ENCODE results near the gene MAB21L1. TPM values are rescaled to one million over a fixed set of nuclear protein-coding genes. Genes with fewer than 3 reads are reported as not detected.

Gene MAB21L1
- total and polyA plus RNA-seq, 11 donors, result 0.09 to 0.99 (median 0.25) TPM; not detected in 1

GRCh38 chr13:35478271-35479037 is 2.0 kb upstream of the MAB21L1 start:
- peaks cover 0 to 42% (median 0%) of the 10 kb centered on the region in 9 donors for H3K27me3 ChIP-seq
- DNase-seq, result peak in 1 of 5 donors; percentile 22
- no peaks in the 10 kb centered on the region for H3K36me3 ChIP-seq
- whole genome bisulfite sequencing, 4 donors, result 48 to 79% (median 72%) methylated on average over 51 of the region's 51 CpGs
- ATAC-seq, result peak in 1 of 4 donors; percentile 27
- TF ChIP-seq CTCF (IDR thresholded peaks at IDR 0.05) (no peak), POLR2A (IDR thresholded peaks at IDR 0.05) (no peak)
- H3K4me1 ChIP-seq, result peaks cover 0 to 17% (median 0%) of the 10 kb centered on the region in 12 donors
- intact Hi-C loops (cut with DNase I), result loop anchor here in 1 of 10 donors (10.0 kb wide), 1 partner anchor 306 kb away; no protein-coding TSS in a partner anchor
- peak overlapping the region in 1 of 12 donors; percentile 7 for H3K4me3 ChIP-seq
- H3K27ac ChIP-seq, result peak overlapping the region in 1 of 12 donors; percentile 28
- no peaks in the 10 kb centered on the region for H3K9me3 ChIP-seq

DNA sequence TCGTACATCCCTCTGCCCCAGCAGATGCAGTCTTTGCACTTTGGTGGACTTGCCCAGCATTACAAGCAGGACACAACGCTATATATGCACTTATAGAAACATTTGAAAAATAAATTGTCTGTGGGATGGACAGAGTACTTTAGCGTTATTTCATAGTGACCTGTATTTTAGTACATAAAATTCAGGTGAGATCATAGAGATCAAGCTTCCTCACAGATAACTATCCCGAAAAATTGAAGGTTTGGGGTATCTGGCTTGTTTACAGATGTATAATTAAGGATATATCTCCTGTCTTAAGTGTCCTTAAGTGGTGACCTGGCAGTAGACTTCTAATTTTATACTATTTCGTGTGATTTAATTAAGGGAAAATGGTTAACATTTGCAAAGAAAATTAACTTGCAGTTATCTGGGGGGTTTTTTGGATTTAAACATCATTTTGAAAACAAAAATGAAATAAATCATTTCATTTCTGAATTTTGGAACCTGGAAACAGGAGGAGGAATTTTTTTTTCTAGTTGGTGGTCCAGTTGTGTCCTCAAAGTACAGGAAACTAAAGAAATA is 977 bp upstream of the MAB21L1 start:
- intact Hi-C loops (cut with DNase I), result loop anchor here in 1 of 10 donors (10.0 kb wide), 1 partner anchor 307 kb away; no protein-coding TSS in a partner anchor
- ATAC-seq, result no peak
- peaks cover 0 to 44% (median 0%) of the 10 kb centered on the region in 9 donors for H3K27me3 ChIP-seq

DNA sequence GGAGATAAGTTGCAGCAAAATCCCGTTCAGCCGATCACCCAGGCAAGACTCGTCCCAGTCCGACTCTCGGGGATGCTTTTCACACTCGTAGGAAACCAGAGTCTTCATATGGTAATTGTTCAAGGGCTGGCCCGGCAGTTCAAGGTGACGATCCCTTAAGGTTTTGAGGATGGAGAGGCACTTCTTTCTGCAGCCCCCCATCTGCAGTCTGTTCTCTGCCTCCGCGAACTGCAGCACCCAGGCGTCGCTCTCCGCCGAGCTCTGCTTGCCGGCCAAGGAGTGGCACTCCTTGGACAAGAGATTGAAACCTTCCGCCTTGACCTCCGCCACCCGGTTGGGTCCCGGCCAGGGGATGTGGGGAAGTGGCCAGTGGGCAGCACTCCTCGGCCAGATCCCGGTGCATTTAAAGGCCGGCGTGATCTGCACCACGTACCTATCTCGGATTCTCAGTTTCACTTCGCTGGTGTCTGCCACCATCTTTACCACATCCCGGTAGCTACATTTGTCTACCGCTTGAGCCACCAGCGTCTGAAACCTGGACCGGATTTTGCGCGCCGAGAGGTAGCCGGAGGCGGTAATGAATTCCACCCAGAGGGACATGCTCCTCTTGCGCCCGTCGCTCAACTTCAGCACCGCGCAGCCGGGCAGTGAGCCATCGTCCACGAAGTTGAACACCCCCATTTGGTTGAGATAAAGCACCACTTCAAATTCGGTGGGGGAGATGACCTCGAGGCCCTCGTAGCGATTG is 1.1 kb downstream of the MAB21L1 start:
- WGBS, 4 donors, result 17 to 31% (median 24%) methylated on average over 45 to 47 of the region's 47 CpGs
- H3K36me3 ChIP-seq, result no peaks in the 10 kb centered on the region
- H3K4me3 ChIP-seq, result peak overlapping the region; percentile 32 to 72 (median 56)
- peaks cover 0 to 64% (median 0%) of the 10 kb centered on the region in 9 donors for H3K27me3 ChIP-seq
- DNase-seq (peak; percentile 22 to 66 (median 44)), ATAC-seq (peak; percentile 15 to 52 (median 37))
- TF ChIP-seq CTCF (IDR thresholded peaks at IDR 0.05) (no peak), POLR2A (IDR thresholded peaks at IDR 0.05) (no peak)
- peaks cover 0 to 20% (median 0%) of the 10 kb centered on the region in 12 donors for H3K4me1 ChIP-seq
- H3K9me3 ChIP-seq, result no peaks in the 10 kb centered on the region
- peak overlapping the region in 11 of 12 donors; percentile 10 to 70 (median 43) for H3K27ac ChIP-seq
- intact Hi-C loops (cut with DNase I), result loop anchor here in 1 of 10 donors (10.0 kb wide), 1 partner anchor 309 kb away; no protein-coding TSS in a partner anchor

More for the DNA sequence above, 977 bp upstream of the MAB21L1 start:
- TF ChIP-seq POLR2A (IDR thresholded peaks at IDR 0.05) (no peak), CTCF (IDR thresholded peaks at IDR 0.05) (no peak)
- Histone ChIP-seq H3K9me3 (no peaks in the 10 kb centered on the region), H3K4me1 (peaks cover 0 to 17% (median 0%) of the 10 kb centered on the region in 12 donors), H3K27ac (no peak overlapping the region), H3K36me3 (no peaks in the 10 kb centered on the region), H3K4me3 (no peak overlapping the region)
- 76 to 87% (median 84%) methylated on average over 5 of the region's 5 CpGs for WGBS, 4 donors
- no peak for DNase-seq

All from heart left ventricle (tissue), 16 donors.